ENCODE measurements around the gene DISC1.
"Not testable (repeated sequence)": the region's sequence is repeated elsewhere in the genome, so short reads cannot be mapped to it uniquely, and the experiment has no call there.

DISC1 gene

GRCh38 chr1:231667896-231668506 is 41.4 kb downstream of the DISC1 start:
- no peak for DNase-seq (ENCODE audit: low read depth, low spot score)

DNA sequence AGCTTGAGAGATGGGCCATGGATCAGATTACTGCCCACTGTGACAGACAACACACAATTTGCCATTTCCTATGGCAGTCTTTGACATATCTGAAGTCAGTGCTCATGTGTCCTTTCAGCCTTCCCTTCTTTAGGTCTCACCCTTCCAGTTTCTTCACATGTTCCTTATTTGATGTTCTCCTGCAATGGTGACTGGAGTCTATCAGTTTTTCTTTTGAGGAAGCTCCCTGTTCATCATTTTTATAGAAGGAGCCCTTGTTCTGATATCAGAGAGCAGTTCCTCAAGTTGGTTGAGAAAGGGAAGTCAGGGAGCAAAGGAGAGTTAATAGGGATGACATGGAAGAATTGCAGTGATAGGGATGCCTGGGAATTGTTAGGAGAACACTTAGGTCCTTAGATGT is 42.2 kb downstream of the DISC1 start:
- DNase-seq (ENCODE audit: low read depth, low spot score): no peak

DNA sequence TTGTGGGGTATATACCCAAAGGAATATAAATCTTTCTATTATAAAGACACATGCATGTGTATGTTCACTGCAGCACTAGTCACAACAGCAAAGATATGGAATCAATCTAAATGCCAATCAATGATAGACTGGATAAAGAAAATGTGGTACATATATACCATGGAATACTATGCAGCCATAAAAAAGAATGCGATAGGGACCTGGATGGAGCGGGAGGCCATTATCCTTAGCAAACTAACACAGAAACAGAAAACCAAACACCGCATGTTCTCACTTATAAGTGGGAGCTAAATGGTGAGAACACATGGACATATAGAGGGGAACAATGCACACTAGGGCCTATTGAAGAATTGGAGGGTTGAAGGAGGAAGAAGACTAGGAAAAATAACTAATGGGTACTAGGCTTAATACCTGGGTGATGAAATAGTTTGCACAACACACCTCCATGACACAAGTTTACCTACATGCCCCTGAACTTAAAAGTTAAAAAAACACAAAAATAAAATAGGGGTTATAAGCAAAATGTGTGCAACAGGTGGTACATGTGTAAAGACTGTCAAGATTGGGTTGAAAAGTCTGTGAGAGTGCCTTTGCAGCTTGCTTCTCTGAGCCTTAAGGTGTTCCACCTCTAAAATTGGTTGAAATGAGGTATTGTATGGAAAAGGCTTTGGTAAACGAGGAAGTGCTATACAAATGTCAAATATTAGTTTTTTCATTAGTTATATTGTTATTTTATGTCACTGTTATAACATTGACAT is 43.5 kb downstream of the DISC1 start:
- DNase-seq (ENCODE audit: low read depth, low spot score): not testable (repeated sequence)

DNA sequence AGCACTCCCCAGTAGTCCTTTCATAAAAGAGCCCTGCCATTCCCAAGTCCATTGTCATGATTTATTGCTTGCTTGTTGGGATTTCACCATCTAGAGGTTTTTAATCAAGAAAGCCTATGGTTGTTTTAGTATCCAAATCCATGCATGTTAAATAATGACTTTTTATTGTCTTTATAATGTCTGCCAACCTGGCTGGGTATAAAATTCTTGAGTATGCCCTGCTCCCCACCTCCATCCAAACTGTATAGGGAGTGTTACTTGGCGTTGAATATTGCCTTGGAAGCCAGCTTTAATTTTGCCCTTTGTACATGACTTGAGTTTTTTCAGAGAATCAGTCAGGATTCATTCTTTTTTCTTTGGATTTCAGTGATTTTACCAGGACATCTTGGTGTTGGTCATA is 44.2 kb downstream of the DISC1 start:
- no peak for DNase-seq (ENCODE audit: low read depth, low spot score)

- DNase-seq (ENCODE audit: low read depth, low spot score): no peak
Observed at GRCh38 chr1:231674575-231674974, 48.0 kb downstream of the DISC1 start.

GRCh38 chr1:231676487-231676886 is 49.9 kb downstream of the DISC1 start:
- no peak for DNase-seq (ENCODE audit: low read depth, low spot score)

DNA sequence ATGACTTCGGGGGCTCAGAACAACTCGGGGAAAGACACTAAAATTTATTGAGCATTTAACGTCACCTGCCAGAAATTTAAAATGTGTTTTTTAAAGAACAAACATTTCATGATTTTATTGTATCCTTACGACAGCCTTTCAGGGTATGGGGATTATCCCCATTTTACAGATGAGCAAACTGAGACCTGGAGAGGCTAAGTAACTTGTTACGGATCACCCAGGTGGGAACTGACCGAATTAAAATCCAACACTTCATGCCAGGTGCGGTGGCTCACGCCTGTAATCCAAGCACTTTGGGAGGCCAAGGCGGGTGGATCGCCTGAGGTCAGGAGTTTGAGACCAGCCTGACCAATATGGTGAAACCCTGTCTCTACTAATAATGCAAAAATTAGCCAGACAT is 50.9 kb downstream of the DISC1 start:
- DNase-seq (ENCODE audit: low read depth, low spot score): no peak

DNA sequence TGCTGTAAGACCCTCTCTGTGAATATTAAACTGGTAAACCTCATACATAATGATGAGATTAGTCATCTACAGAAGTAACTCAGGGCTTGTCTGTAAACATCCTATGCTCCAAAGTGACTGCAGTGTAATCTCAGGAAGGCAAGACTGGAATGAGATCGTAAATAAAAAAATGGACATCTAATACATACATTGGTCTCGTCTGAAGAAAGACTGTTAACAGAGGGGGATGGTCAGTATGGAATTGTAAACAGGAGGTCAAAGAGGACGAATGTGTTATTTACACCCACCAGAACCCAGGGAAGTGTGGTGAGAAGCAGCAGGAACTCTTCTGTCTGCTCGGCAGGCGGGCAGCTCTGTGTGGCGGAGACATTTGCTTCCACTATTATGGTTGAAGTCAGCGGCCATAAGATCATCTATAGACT is 51.4 kb downstream of the DISC1 start:
- DNase-seq (ENCODE audit: low read depth, low spot score): no peak

- DNase-seq (ENCODE audit: low read depth, low spot score): no peak
Observed at GRCh38 chr1:231679109-231679508, 52.5 kb downstream of the DISC1 start.

DNA sequence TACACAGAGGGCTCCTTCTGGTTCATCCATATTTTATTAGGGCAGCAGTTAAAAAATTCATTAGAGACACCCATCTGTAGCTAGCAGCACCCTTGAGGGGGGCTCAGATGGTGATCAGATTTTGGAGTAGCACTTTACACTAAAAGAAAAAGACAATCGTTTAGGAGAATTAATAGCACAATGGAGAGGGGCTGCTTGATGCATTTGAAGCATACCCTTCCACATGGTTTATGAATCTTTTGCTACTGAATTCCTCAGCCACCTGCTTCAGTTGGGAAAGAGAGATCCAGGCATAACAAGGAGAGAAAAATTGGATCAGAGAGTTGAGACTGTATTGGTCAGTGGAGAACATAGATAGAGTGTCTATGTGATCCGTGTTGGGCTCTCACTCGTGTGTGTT is 54.4 kb downstream of the DISC1 start:
- DNase-seq (ENCODE audit: low read depth, low spot score): no peak

DNA sequence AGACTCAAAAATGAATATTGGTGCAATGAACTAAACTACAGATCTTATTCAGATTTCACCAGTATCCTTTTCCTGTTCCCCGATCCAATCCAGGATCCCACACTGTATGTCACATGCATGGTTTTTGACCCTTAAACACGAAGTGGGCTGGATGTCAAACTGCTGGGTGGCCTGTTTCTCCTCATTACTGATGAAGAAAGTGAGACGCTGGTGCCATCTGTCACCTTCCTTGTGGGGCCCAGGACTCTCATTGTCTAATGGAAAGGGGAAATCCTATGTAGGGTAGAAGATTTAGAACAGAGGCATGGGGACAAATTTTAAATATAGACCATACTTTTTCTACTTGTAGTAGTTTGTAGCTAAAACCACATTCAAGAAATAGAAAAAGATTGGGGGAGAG is 56.2 kb downstream of the DISC1 start:
- no peak for DNase-seq (ENCODE audit: low read depth, low spot score)

- no peak for DNase-seq (ENCODE audit: low read depth, low spot score)
Observed at GRCh38 chr1:231683439-231684165, 57.0 kb downstream of the DISC1 start.

- DNase-seq (ENCODE audit: low read depth, low spot score): no peak
Observed at GRCh38 chr1:231684356-231685244, 58.0 kb downstream of the DISC1 start.

DNA sequence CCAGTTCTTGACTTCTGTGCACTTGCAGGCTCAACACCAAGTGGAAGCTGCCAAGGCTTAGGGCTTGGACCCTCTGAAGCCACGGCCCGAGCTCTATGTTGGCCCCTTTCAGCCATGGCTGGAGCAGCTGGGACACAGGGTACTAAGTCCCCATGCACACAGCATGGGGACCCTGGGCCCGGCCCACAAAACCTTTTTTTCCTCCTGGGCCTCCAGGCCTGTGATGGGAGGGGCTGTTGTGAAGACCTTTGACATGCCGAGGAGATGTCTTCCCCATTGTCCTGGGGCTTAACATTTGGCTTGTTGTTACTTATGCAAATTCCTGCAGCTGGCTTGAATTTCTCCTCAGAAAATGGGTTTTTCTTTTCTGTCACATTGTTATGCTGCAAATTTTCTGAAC is 59.8 kb downstream of the DISC1 start:
- DNase-seq (ENCODE audit: low read depth, low spot score): no peak

DNA sequence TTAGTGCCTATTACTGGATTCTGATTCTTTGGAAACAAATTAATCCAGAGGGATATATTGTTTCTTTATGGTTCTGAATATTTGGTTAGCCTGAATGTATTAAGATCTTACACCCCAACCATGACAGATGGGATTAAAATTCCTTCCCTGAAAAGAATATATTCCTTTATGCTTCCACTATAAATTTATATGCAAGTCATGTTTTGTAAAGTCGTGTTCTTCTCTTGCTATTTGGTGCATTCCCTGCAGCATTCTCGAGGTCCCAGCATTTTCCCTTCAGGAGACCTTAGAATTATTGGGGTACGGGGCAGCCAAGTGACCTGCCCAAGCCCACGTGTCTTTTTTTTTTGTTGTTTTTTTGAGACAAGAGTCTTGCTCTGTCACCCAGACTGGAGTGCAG is 62.4 kb downstream of the DISC1 start:
- no peak for DNase-seq (ENCODE audit: low read depth, low spot score)

- no peak for DNase-seq (ENCODE audit: low read depth, low spot score)
Observed at GRCh38 chr1:231690059-231690458, 63.5 kb downstream of the DISC1 start.

GRCh38 chr1:231691618-231692259 is 65.1 kb downstream of the DISC1 start:
- DNase-seq (ENCODE audit: low read depth, low spot score): peak; percentile 85

DNA sequence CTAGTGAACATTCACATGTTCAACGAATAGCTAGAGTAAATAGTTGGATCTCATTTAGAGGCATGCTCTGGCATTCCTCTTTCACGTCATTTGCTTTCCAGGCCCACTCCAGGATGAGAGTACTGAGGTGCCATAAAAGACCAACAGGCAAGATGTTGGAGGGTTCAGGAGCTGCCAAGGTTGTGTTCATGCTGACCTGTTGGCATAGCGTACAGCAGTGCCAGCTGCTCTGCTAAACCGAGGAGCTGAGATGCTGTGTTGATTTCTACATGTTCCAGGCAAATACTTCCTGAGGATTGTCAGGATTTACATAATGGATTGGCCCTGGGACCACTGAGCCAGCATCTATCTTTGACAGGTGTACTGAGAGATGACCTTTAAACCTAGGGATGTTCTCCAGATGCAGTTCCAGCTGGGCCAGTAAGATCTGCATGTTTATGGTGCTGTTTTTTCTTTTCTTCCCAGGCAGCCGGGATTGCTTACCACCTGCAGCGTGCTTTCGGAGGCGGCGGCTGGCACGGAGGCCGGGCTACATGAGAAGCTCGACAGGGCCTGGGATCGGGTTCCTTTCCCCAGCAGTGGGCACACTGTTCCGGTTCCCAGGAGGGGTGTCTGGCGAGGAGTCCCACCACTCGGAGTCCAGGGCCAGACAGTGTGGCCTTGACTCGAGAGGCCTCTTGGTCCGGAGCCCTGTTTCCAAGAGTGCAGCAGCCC is 66.9 kb downstream of the DISC1 start:
- no peak for DNase-seq (ENCODE audit: low read depth, low spot score)

- DNase-seq (ENCODE audit: low read depth, low spot score): no peak
Observed at GRCh38 chr1:231694075-231694431, 67.5 kb downstream of the DISC1 start.

- no peak for DNase-seq (ENCODE audit: low read depth, low spot score)
Observed at GRCh38 chr1:231694465-231695077, 68.0 kb downstream of the DISC1 start.

Measured in ELF-1 (cell line).